Measurements from ENCODE around the gene BCL7B.
"Not testable (repeated sequence)": the region's sequence is repeated elsewhere in the genome, so short reads cannot be mapped to it uniquely, and the experiment has no call there.

Gene BCL7B

GRCh38 chr7:73535918-73536317 is 21.6 kb downstream of the BCL7B start:
- DNase-seq (ENCODE audit: low spot score), result not testable (repeated sequence)

GRCh38 chr7:73533742-73534141 is 23.7 kb downstream of the BCL7B start:
- no peak for DNase-seq (ENCODE audit: low spot score)

GRCh38 chr7:73532224-73532623 is 25.3 kb downstream of the BCL7B start:
- DNase-seq (ENCODE audit: low spot score), result no peak

- no peak for DNase-seq (ENCODE audit: low spot score)
Measured at GRCh38 chr7:73530800-73531199, 26.7 kb downstream of the BCL7B start.

- no peak for DNase-seq (ENCODE audit: low spot score)
Measured at GRCh38 chr7:73526896-73527821, 30.3 kb downstream of the BCL7B start.

- not testable (repeated sequence) for DNase-seq (ENCODE audit: low spot score)
Measured at GRCh38 chr7:73526158-73526494, 31.4 kb downstream of the BCL7B start.

- DNase-seq (ENCODE audit: low spot score), result peak; percentile 99
Measured at GRCh38 chr7:73522105-73522872, 35.2 kb downstream of the BCL7B start, which contains the start of gene BAZ1B. Gene BAZ1B (minus strand): TSS chr7:73522293. CDS start chr7:73521933, 360 bp downstream.

GRCh38 chr7:73521636-73522104 is 35.8 kb downstream of the BCL7B start:
- DNase-seq (ENCODE audit: low spot score), result no peak

- DNase-seq (ENCODE audit: low spot score), result no peak
Measured at GRCh38 chr7:73520673-73521635, 36.5 kb downstream of the BCL7B start.

GRCh38 chr7:73519867-73520672 is 37.4 kb downstream of the BCL7B start:
- DNase-seq (ENCODE audit: low spot score), result peak; percentile 25

- no peak for DNase-seq (ENCODE audit: low spot score)
Measured at GRCh38 chr7:73518470-73518869, 39.0 kb downstream of the BCL7B start.

GRCh38 chr7:73517241-73517995 is 40.1 kb downstream of the BCL7B start:
- DNase-seq (ENCODE audit: low spot score), result no peak

GRCh38 chr7:73515178-73515577 is 42.3 kb downstream of the BCL7B start:
- no peak for DNase-seq (ENCODE audit: low spot score)

GRCh38 chr7:73512018-73512780 is 45.3 kb downstream of the BCL7B start:
- no peak for DNase-seq (ENCODE audit: low spot score)

GRCh38 chr7:73509463-73509862 is 48.0 kb downstream of the BCL7B start:
- no peak for DNase-seq (ENCODE audit: low spot score)

GRCh38 chr7:73507556-73507955 is 49.9 kb downstream of the BCL7B start:
- DNase-seq (ENCODE audit: low spot score), result no peak

- no peak for DNase-seq (ENCODE audit: low spot score)
Measured at GRCh38 chr7:73504920-73505319, 52.6 kb downstream of the BCL7B start.

GRCh38 chr7:73504017-73504416 is 53.5 kb downstream of the BCL7B start:
- DNase-seq (ENCODE audit: low spot score), result no peak

- DNase-seq (ENCODE audit: low spot score), result no peak
Measured at GRCh38 chr7:73503229-73503628, 54.3 kb downstream of the BCL7B start.
